HepG2 (cell line): ENCODE data around the gene EXPH5. TPM values are rescaled to one million over a fixed set of nuclear protein-coding genes. Genes with fewer than 3 reads are reported as not detected.

Source experiments
- ATAC-seq: fragments of 200-7000 bp; cut with Tn5 transposase; 3 replicates; pipeline ENCODE4 v1.9.1; 2020; ENCODE audit warnings: mild to moderate bottlenecking, moderate library complexity
- BruUV-seq: library from RNA; stranded (reverse); fragments of 400-500 nt; replicated peaks from 2 replicates; lab custom pipeline; 2021; lab: Mats Ljungman, UMichigan
- CTCF ChIA-PET: fragments of 300-600 bp; formaldehyde crosslinking; extraction: SDS; loops from one replicate; lab custom pipeline; 2021; ENCODE audit warnings: low total read pairs, inconsistent platforms, low intra/inter-chr PET ratio; lab: Yijun Ruan, JAX
- POLR2A ChIA-PET: fragments of 350-600 bp; sonication (Branson Sonifier 250); formaldehyde crosslinking; loops from one replicate; lab custom pipeline; 2020; ENCODE audit warnings: antibody characterized with exemption, inconsistent platforms; lab: Yijun Ruan, JAX
- DNase-seq: peaks from one replicate; pipeline ENCODE4 v3.0.0-alpha.2; 2015; ENCODE audit warnings: low spot score
- FAIRE-seq: peaks from 3 replicates; lab custom pipeline; 2011; peaks lifted over from hg19 to GRCh38; lab: Jason Lieb, UNC
- H2AFZ ChIP-seq: one replicate; pipeline ENCODE4 v1.6.1; 2011; ENCODE audit warnings: low read length, inconsistent platforms
- H3K27ac ChIP-seq: fragments of 300-600 bp; 3 replicates; pipeline ENCODE4 v1.8.0; 2011; ENCODE audit warnings: mixed run types, mild to moderate bottlenecking, mixed read lengths, low read length, inconsistent platforms; ENCODE audit not compliant: insufficient read depth; ENCODE audit errors: extremely low read length
- H3K27me3 ChIP-seq, 2 experiments: fragments of 200-600 bp in 1 of 2; 2 replicates in 1 of 2; 3 replicates in 1 of 2; pipeline versions ENCODE4 v1.6.0 to v1.8.0; 2011; ENCODE audit warnings: low read length in 2 of 2, mild to moderate bottlenecking in 2 of 2, moderate library complexity in 2 of 2, inconsistent platforms in 1 of 2; ENCODE audit not compliant: insufficient read depth in 2 of 2, control insufficient read depth in 1 of 2
- H3K36me3 ChIP-seq, 2 experiments: fragments of 200-600 bp in 1 of 2; replicated peaks in 1 of 2; 2 replicates in 1 of 2; 3 replicates in 1 of 2; pipeline versions ENCODE4 v1.5.1 to v1.8.0; 2011; ENCODE audit warnings: low read length in 2 of 2, inconsistent platforms in 1 of 2; ENCODE audit not compliant: insufficient read depth in 2 of 2, control insufficient read depth in 1 of 2
- H3K4me1 ChIP-seq: 2 replicates; pipeline ENCODE4 v1.5.1; 2012; ENCODE audit warnings: low read length, inconsistent platforms; ENCODE audit not compliant: insufficient read depth
- H3K4me2 ChIP-seq: 2 replicates; pipeline ENCODE4 v1.6.0; 2011; ENCODE audit warnings: low read depth, low read length, inconsistent platforms
- H3K4me3 ChIP-seq, 3 experiments: fragments of 200-600 bp in 1 of 3; sonication (generic), shearing (Covaris generic) in 1 of 3; replicated peaks in 1 of 3; 2 replicates each; pipeline ENCODE4 v1.5.1; 2011 to 2016; ENCODE audit warnings: low read length in 3 of 3, inconsistent platforms in 2 of 3, low read depth in 2 of 3, mild to moderate bottlenecking in 2 of 3, control low read depth in 1 of 3, mixed read lengths in 1 of 3; ENCODE audit not compliant: insufficient read depth in 1 of 3
- H3K79me2 ChIP-seq: one replicate; pipeline ENCODE4 v1.6.1; 2011; ENCODE audit warnings: low read length, inconsistent platforms; ENCODE audit not compliant: insufficient read depth
- H3K9ac ChIP-seq: 2 replicates; pipeline ENCODE4 v1.6.0; 2011; ENCODE audit warnings: mild to moderate bottlenecking, low read depth, low read length, inconsistent platforms; ENCODE audit not compliant: insufficient read depth
- H3K9me3 ChIP-seq: 2 replicates; pipeline ENCODE4 v1.5.1; 2012; ENCODE audit warnings: mild to moderate bottlenecking, low read length
- H4K20me1 ChIP-seq: 2 replicates; pipeline ENCODE4 v1.6.0; 2011; ENCODE audit warnings: inconsistent platforms, mild to moderate bottlenecking, low read length, moderate library complexity; ENCODE audit not compliant: insufficient read depth
- ASH2L ChIP-seq: fragments of 300-600, 200-600 bp; sonication (generic); IDR thresholded peaks from 2 replicates; pipeline ENCODE4 v1.7.0; 2017; ENCODE audit warnings: low read depth, mild to moderate bottlenecking, moderate library complexity, mixed read lengths, low read length; ENCODE audit not compliant: insufficient read length
- GPBP1L1 ChIP-seq: sonication (generic); formaldehyde crosslinking; IDR thresholded peaks from 2 replicates; pipeline ENCODE4 v1.5.0; 2020; ENCODE audit warnings: mild to moderate bottlenecking, missing genetic modification reagents
- HMG20A ChIP-seq: IDR thresholded peaks from 2 replicates; pipeline ENCODE4 v1.6.1; 2016; ENCODE audit warnings: borderline replicate concordance
- SETDB1 ChIP-seq: sonication (generic); formaldehyde crosslinking; IDR thresholded peaks from 2 replicates; pipeline ENCODE4 v1.5.1; 2020; ENCODE audit warnings: missing genetic modification reagents, mild to moderate bottlenecking, borderline replicate concordance
- SIN3A ChIP-seq: IDR thresholded peaks from 2 replicates; pipeline ENCODE4 v1.6.1; 2011; ENCODE audit warnings: low read depth, mild to moderate bottlenecking, control low read depth, low read length, borderline replicate concordance
- TRIM24 ChIP-seq: sonication (generic); formaldehyde crosslinking; IDR thresholded peaks from 2 replicates; pipeline ENCODE4 v1.8.0; 2022; ENCODE audit warnings: mild to moderate bottlenecking, missing genetic modification reagents
- ZBTB7A ChIP-seq: sonication (generic); formaldehyde crosslinking; IDR thresholded peaks from 2 replicates; pipeline ENCODE4 v1.8.0; 2022; ENCODE audit warnings: mild to moderate bottlenecking, missing genetic modification reagents
- ZNF235 ChIP-seq: sonication (generic); formaldehyde crosslinking; IDR thresholded peaks from 2 replicates; pipeline ENCODE4 v1.8.1; 2023; ENCODE audit warnings: mild to moderate bottlenecking, missing genetic modification reagents, borderline replicate concordance
- WGBS: methylation state at CpG from one replicate; pipeline ENCODE4 v1.1.6; 2017; ENCODE audit warnings: low lambda C conversion rate; 5-methylcytosine and 5-hydroxymethylcytosine counted together
- in situ Hi-C: cut with HindIII; loops from 2 replicates; pipeline ENCODE4 v1.10.0; 2017; ENCODE audit warnings: low pct_unique_long_range_greater_than_20kb; ENCODE audit not compliant: extremely low pct_ligation_motif_present
- intact Hi-C: fragments of 100-400 bp; cut with micrococcal nuclease; formaldehyde crosslinking; loops from one replicate; pipeline ENCODE4 v1.10.0; 2022; ENCODE audit not compliant: unreplicated experiment
- polyA plus RNA-seq, 8 experiments: library from polyadenylated mRNA; depleted of rRNA in 3 of 8; stranded (reverse) in 7 of 8; unstranded in 1 of 8; fragments of >200 nt; fragmentation: Illumina TruSeq in 4 of 8; extraction: Trizol in 4 of 8; gene quantifications; 2 replicates each; pipeline versions ENCODE4 v1.2.1 to v1.2.3, GENCODE V29; 2011 to 2016; ENCODE audit warnings: low read depth in 4 of 8, missing spikeins in 1 of 8, mixed read lengths in 1 of 8; ENCODE audit not compliant: insufficient read depth in 1 of 8
- total RNA-seq, 5 experiments: library from RNA; depleted of rRNA; stranded (reverse); fragments of >200 nt; fragmentation: Illumina TruSeq; extraction: Trizol; gene quantifications; 2 replicates each; pipeline ENCODE4 v1.2.3, GENCODE V29; 2016; ENCODE audit warnings: low read depth in 1 of 5

EXPH5 gene
- total and polyA plus RNA-seq, 2 of the 13 experiments (the other 11 are each of a cell fraction or from before 2014, with no cell fraction given), result under 0.01 to 0.02 TPM

DNA sequence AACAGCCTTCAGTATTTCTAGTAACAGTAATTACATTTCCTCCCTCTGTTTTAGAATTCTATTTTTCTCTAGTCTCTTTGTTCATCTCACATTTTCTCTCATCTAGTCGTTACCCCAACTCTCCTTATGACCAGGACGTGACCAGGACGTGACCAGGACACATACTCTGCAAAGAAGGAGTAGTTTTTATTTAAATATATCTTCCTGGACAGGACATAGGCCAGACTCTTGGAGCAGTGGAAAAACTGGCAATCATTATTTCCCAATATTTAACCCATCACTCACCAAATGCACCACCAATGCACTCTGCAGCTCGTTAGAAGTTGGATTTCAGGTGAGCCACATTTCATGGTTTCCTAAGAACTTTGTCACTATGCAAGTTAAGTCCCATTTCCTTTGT lies 55.1 kb downstream of the EXPH5 start:
- Histone ChIP-seq H3K79me2 (no peaks in the 10 kb centered on the region), H3K27ac (no peak overlapping the region), H3K4me2 (no peak overlapping the region), H3K9ac (no peak overlapping the region), H3K4me3 (no peak overlapping the region), H3K27me3 (no peaks in the 10 kb centered on the region), H3K36me3 (no peaks in the 10 kb centered on the region), H2AFZ (no peak overlapping the region), H3K4me1 (no peaks in the 10 kb centered on the region), H3K9me3 (no peaks in the 10 kb centered on the region), H4K20me1 (no peaks in the 10 kb centered on the region)
- POLR2A ChIA-PET, result no interaction called here
- no TSS peak for BruUV-seq
- intact Hi-C loops, result no loop called here
- WGBS, result 40% methylated on average over 4 of the region's 4 CpGs
- no peak for ATAC-seq
- CTCF ChIA-PET, result no interaction called here
- in situ Hi-C loops, result no loop called here
- TF ChIP-seq ZNF235 (CRISPR knock-in tag), result no peak
- TF ChIP-seq HMG20A, result no peak
- TF ChIP-seq TRIM24 (CRISPR knock-in tag), result no peak
- no peak for TF ChIP-seq ZBTB7A (CRISPR knock-in tag)
- no peak for TF ChIP-seq SETDB1
- no peak for TF ChIP-seq ASH2L
- no peak for FAIRE-seq
- DNase-seq, result no peak

GRCh38 chr11:108538022-108538424 lies 55.5 kb downstream of the EXPH5 start:
- Histone ChIP-seq H4K20me1 (no peaks in the 10 kb centered on the region), H3K27me3 (no peaks in the 10 kb centered on the region), H3K4me2 (no peak overlapping the region)
- intact Hi-C loops, result no loop called here
- DNase-seq, result no peak
- no peak for TF ChIP-seq GPBP1L1 (CRISPR knock-in tag)
- TF ChIP-seq SIN3A, result no peak
- TF ChIP-seq, all 625 proteins: peak for 0
- Histone ChIP-seq H3K27ac (no peak overlapping the region), H3K9me3 (no peaks in the 10 kb centered on the region), H3K9ac (no peak overlapping the region), H2AFZ (no peak overlapping the region), H3K79me2 (no peaks in the 10 kb centered on the region), H3K4me1 (no peaks in the 10 kb centered on the region), H3K36me3 (no peaks in the 10 kb centered on the region), H3K4me3 (no peak overlapping the region)
- POLR2A ChIA-PET, result no interaction called here
- in situ Hi-C loops, result no loop called here
- CTCF ChIA-PET, result no interaction called here
- FAIRE-seq, result no peak
- BruUV-seq, result no TSS peak
- WGBS, result 35% methylated on average over 8 of the region's 8 CpGs
- ATAC-seq, result no peak
